GM12872 (cell line): Measurements from ENCODE around the gene EIF4EBP2.

ENCODE experiments used
- TF ChIP-seq, protein P1 (sequence below): IDR thresholded peaks from 3 replicates; pipeline ENCODE4 v1.5.1; 2011; ENCODE audit warnings: low read depth, mild to moderate bottlenecking, low read length, moderate library complexity; ENCODE audit not compliant: insufficient read depth

The EIF4EBP2 gene

DNA sequence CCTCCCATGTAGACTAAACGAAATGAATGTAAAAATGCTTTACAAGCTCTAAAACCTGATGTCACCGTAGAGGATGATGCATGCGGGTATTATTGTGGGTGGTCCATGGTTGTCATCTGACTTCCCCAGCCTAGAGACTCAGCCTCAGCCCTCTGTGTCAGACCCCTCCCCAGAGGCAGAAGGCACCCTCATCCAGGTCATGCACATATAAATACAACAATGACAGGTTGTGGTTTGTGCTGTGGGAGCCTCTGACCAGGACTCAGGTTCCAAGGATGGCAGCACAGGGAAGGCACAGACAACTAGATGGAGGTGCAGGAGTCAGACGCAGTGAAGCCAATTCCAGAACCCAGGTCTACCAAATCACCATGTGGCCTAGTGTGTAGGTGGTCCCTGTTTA, 40.8 kb downstream of the EIF4EBP2 start:
- TF ChIP-seq, protein P1, sequence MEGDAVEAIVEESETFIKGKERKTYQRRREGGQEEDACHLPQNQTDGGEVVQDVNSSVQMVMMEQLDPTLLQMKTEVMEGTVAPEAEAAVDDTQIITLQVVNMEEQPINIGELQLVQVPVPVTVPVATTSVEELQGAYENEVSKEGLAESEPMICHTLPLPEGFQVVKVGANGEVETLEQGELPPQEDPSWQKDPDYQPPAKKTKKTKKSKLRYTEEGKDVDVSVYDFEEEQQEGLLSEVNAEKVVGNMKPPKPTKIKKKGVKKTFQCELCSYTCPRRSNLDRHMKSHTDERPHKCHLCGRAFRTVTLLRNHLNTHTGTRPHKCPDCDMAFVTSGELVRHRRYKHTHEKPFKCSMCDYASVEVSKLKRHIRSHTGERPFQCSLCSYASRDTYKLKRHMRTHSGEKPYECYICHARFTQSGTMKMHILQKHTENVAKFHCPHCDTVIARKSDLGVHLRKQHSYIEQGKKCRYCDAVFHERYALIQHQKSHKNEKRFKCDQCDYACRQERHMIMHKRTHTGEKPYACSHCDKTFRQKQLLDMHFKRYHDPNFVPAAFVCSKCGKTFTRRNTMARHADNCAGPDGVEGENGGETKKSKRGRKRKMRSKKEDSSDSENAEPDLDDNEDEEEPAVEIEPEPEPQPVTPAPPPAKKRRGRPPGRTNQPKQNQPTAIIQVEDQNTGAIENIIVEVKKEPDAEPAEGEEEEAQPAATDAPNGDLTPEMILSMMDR = no peak

DNA sequence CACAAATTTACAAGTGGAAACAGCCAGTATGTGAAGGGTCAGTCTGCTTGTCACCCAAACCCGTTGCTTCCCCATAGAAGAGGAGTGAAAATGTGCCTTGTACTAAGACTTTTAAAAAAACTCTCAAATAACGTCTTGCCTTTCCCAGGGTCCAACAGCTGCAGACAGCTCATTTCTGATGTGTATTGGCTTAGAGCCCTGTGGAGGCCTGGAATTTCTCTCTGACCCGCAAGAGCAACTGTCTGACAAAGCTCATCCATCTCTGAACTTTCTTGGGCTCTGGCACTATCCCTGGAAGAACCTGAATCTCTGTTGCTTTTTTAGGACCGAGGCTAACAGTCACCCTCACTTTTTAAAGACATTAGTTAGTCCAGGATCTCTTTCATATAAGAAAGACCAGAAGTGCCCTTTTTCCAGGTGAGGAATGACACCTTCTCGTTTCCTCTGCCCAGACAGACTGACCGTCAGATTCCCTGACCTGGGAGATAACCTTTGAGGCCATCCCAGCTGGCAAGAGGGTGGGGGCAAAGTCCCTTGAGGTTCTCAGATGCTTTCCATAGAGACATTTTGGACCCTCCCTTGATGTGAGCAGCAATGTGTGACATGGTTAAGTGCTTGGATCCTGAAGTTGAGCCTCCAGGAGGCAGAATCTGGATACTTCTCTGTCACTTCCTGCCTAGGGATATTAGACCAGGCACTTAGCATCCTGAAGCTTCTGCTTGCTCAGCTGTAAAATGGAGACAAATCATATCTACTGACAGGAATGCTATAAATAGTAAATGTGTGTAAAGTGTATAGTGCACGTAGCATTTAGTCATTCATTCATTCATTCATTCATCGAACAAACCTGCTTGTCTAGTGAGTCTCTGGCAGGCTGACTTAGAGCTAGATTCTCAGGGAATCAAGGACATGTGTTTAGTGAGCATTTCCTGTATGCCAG, 42.0 kb downstream of the EIF4EBP2 start:
- TF ChIP-seq, protein P1 = no peak

DNA sequence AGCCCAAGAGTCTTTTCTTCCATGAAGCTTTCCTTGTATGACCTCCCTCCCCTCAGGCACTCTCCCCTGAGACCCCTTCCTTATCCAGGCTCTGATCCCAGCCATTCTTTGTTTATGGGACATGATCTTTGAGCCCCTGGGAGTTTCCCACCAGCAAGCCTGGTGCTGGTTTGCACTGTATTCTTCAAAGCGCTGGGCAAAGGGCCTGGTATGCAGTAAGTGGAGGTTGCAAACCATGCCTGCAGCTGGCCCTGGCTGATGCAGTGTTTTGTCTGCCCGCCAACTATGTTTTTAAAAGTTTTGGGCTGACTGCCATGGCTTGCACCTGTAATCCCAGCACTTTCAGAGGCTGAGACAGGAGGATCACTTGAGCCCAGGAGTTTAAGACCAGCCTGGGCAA, 44.3 kb downstream of the EIF4EBP2 start:
- TF ChIP-seq, protein P1 = no peak

DNA sequence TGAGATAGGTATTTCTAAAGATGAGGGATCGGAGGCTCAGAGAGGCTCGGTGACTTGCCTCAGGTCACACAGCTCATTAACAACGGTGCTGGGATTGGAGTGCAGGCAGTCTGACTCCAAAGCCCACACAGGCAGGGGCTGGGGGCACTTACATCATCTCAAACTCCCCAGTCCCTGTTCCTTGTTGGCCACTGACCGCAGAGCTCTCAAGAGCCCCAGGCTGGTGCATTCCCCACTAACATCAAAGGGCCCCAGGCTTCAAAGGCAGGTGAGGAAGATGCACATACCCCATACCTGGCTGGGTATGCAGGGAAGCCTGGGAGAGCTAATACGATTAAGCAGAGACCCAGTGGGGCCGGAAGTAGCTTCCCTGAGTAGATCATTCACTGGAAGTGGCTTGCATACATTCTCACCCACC, 51.3 kb downstream of the EIF4EBP2 start:
- TF ChIP-seq, protein P1 = no peak

DNA sequence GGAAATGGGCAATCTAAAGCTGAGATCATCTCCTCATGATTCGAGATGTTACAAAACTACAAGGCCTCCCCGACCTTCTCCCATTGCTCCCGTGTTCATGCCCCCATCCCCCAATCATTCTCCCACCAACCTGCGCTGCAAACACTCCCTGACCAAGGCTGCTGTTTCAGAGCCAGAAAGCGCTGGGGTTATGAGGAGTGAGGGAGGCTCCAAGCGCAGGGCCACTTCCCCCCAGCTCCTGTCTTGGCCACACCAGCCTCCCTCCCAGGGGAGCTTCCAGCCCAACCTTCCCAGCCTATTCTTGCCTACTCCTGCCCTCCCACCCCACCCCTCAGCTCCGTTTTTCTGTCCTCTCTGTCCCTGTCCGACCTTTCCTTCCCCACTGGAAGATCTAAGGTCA, 52.2 kb downstream of the EIF4EBP2 start:
- TF ChIP-seq, protein P1 = no peak

DNA sequence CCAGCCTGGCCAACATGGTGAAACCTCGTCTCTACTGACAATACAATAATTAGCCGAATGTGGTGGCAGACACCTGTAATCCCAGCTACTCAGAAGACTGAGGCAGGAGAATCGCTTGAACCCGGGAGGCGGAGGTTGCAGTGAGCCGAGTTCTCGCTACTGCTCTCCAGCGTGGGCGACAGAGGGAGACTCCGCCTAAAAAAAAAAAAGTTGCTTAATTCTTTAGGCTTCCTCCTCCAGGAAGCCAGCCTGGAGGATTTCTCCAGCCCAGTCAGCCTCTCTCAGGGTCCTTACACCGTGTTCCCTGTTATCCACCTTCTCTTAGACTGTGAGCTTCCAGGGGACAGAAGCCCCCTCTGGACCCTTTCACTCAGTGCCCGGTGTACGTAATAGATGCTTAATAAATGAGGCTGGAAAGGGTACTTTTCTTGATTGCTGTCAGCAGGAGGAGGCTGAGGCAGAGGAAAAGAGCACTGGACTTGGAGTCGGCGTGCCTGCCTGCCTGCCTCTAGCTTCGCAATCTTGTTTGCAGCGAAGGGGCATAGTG, 53.9 kb downstream of the EIF4EBP2 start:
- TF ChIP-seq, protein P1 = no peak

DNA sequence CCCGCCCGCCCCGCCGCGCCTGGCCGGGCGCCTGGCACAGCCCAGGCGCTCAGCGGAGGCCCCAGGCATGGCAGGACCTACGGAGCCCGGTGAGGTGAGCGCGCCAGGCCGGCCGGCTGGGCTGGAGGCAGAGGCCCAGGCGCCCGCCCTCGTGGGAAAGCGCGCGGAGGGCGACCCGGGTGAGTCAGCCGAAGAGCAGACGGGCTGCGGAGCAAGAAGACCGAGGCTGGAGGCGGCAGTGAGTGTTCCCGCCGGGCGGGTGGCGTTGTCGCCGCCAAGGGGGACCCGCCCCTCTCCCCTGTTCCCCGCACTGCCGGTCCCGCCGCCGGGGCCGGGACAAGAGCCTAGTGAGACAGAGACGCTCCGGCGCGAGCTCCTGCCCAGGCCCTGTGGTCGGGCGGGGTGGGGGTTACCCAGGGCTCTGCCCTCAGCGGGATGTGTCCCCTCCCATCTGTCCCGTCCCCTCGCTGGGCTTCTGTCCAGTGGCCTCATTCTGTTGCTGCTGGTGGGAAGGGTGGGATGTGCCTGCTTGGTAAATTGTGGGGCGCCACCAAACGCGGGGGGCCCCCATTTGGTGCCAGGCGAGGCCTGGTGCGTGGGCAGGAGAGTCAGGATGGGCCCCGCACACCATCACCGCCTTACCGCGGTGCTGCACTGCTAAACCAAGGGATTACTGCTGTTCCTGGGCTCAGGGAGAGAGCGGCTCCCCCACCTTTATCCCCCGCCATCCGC, 54.5 kb downstream of the EIF4EBP2 start:
- TF ChIP-seq, protein P1 = no peak
